SKM-1 treated with dmso at 0.1 percent for 144 hours (cell line): ENCODE data around the gene RASGRF2.
"Not testable (repeated sequence)": the region's sequence is repeated elsewhere in the genome, so short reads cannot be mapped to it uniquely, and the experiment has no call there.

Source experiments
- DNase-seq: peaks from one replicate; lab custom pipeline; 2025; ENCODE audit not compliant: unreplicated experiment; lab: John Stamatoyannopoulos, UW

RASGRF2 gene

DNA sequence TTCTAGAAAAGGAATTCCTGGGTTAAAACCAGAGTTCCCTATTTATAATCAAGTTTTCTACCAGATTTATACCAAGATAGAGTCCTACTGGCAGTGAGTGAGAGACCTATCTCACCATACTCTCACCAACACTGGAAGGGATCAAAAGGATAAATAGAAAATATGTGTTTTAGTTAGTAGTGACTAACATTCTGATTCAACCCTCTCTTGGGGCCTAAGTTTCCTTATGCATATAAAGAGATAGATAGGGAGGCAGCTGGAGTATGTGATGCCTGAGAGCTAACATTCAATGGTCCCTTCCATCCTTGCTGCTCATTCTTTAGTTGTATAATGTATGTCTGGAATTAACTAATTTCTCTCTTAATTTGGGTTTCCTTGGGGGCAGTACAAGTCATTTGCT, 304.9 kb downstream of the RASGRF2 start:
- DNase-seq, result no peak

GRCh38 chr5:81268521-81269196, 308.5 kb downstream of the RASGRF2 start:
- no peak for DNase-seq

DNA sequence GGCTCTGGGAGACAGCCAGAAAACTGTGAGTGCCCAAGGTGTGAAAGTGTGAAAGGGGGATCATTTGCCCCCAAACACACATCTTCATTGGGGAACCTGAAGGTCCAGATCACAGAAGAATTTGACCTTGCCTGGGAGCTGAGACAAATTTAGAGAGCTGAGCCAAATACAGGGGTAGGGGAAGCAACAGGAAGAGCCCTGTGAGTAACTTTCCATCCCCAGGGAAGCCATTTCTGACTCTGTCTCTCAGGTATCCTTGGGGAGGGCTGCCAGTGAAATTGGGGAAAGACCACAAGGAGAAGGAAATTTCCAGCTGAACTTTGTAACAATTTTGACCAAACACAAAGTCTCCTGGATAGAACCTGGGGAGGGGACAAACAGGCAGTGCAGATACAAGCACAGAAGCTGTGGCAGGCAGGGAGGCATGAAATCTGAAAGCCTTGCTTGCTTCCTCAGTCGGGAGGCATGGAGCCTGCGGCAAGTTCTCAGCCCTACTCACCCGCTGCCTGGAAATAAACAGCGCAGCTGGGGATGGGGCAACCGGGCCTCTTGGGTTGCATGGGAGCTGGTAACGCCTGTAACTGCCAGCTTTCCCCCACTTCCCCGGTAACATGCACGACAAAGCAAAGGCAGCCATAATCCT, 309.7 kb downstream of the RASGRF2 start:
- no peak for DNase-seq

- not testable (repeated sequence) for DNase-seq
These were observed 310.3 kb downstream of the RASGRF2 start for GRCh38 chr5:81270394-81271027.
